GM23248 (cell line): Measurements from ENCODE around the gene TCF7. TPM values are rescaled to one million over a fixed set of nuclear protein-coding genes. Genes with fewer than 3 reads are reported as not detected.

ENCODE experiments used
- DNase-seq: peaks from one replicate; pipeline ENCODE4 v3.0.0-alpha.2; 2015
- H2AFZ ChIP-seq: fragments of 200-600 bp; sonication (generic); 2 replicates; pipeline ENCODE4 v1.6.1; 2016; ENCODE audit warnings: antibody characterized with exemption
- H3F3A ChIP-seq: fragments of 200-600 bp; sonication (generic); 2 replicates; pipeline ENCODE4 v1.6.1; 2016; ENCODE audit warnings: mild to moderate bottlenecking, antibody characterized with exemption, mixed run types; ENCODE audit not compliant: insufficient read depth
- H3K27ac ChIP-seq: fragments of 200-600 bp; sonication (generic); 2 replicates; pipeline ENCODE4 v1.5.1; 2016; ENCODE audit warnings: mild to moderate bottlenecking
- H3K27me3 ChIP-seq: fragments of 200-600 bp; sonication (generic); replicated peaks from 2 replicates; pipeline ENCODE4 v1.6.1; 2016; ENCODE audit warnings: mild to moderate bottlenecking; ENCODE audit not compliant: insufficient read depth
- H3K36me3 ChIP-seq: fragments of 200-600 bp; sonication (generic); 2 replicates; pipeline ENCODE4 v1.6.1; 2016; ENCODE audit warnings: low read depth, mild to moderate bottlenecking
- H3K4me1 ChIP-seq: fragments of 200-600 bp; sonication (generic); 2 replicates; pipeline ENCODE4 v1.6.1; 2016; ENCODE audit warnings: mild to moderate bottlenecking; ENCODE audit not compliant: insufficient read depth
- H3K4me2 ChIP-seq: fragments of 200-600 bp; sonication (generic); one replicate; pipeline ENCODE4 v1.6.1; 2016; ENCODE audit warnings: mild to moderate bottlenecking; ENCODE audit not compliant: unreplicated experiment
- H3K4me3 ChIP-seq: fragments of 200-600 bp; sonication (generic); 2 replicates; pipeline ENCODE4 v1.5.1; 2016; ENCODE audit warnings: mild to moderate bottlenecking
- H3K79me2 ChIP-seq: fragments of 200-600 bp; sonication (generic); 2 replicates; pipeline ENCODE4 v1.6.1; 2016; ENCODE audit warnings: mild to moderate bottlenecking; ENCODE audit not compliant: insufficient read depth
- H3K9ac ChIP-seq: fragments of 200-600 bp; sonication (generic); 2 replicates; pipeline ENCODE4 v1.6.1; 2016; ENCODE audit warnings: mild to moderate bottlenecking
- H3K9me2 ChIP-seq: fragments of 200-600 bp; sonication (generic); 2 replicates; pipeline ENCODE4 v1.6.1; 2016; ENCODE audit warnings: mixed run types, mild to moderate bottlenecking, moderate library complexity; ENCODE audit not compliant: insufficient read depth
- H3K9me3 ChIP-seq: fragments of 200-600 bp; sonication (generic); one replicate; pipeline ENCODE4 v1.6.1; 2017; ENCODE audit warnings: low read depth
- H4K20me1 ChIP-seq: fragments of 200-600 bp; sonication (generic); 2 replicates; pipeline ENCODE4 v1.6.0; 2016; ENCODE audit not compliant: insufficient read depth
- EZH2 ChIP-seq: fragments of 200-600 bp; sonication (generic); IDR thresholded peaks from 2 replicates; pipeline ENCODE4 v1.6.1; 2018; ENCODE audit warnings: antibody characterized with exemption, mild to moderate bottlenecking; ENCODE audit not compliant: insufficient read depth, poor library complexity, severe bottlenecking
- EZH2phosphoT487 ChIP-seq: fragments of 200-600 bp; sonication (generic); IDR thresholded peaks from 2 replicates; pipeline ENCODE4 v1.6.1; 2018; ENCODE audit warnings: antibody characterized with exemption, moderate library complexity, mild to moderate bottlenecking, low read depth; ENCODE audit not compliant: insufficient read depth
- WGBS, 2 experiments: methylation state at CpG; one replicate each; pipeline ENCODE4 v1.1.6; 2015 to 2017; ENCODE audit warnings: low lambda C conversion rate in 2 of 2, low coverage in 1 of 2; ENCODE audit errors: missing lambda C conversion rate in 2 of 2; 5-methylcytosine and 5-hydroxymethylcytosine counted together
- in situ Hi-C: fragments of 300-500 bp; cut with MboI; formaldehyde crosslinking; loops from 2 replicates; pipeline ENCODE4 v1.15.0; 2020
- polyA plus RNA-seq: library from polyadenylated mRNA; unstranded; fragments of >200 nt; fragmentation: Nextera tagmentation; extraction: Ambion mirVana; gene quantifications from 2 replicates; pipeline ENCODE4 v1.2.1, GENCODE V29; 2016
- total RNA-seq: library from RNA; depleted of rRNA; stranded (reverse); fragments of >200 nt; shearing (Covaris generic); gene quantifications from 2 replicates; pipeline ENCODE4 v1.2.3, GENCODE V29; 2014

TCF7 gene
- total and polyA plus RNA-seq, 2 experiments from 2014 or later: 1.4 to 2.7 TPM

GRCh38 chr5:134115806-134116175 is 1.3 kb downstream of the TCF7 start:
- in situ Hi-C loops: no loop called here
- H3K27ac ChIP-seq: no peak overlapping the region
- no peak for DNase-seq
- no peaks in the 10 kb centered on the region for H3K9me3 ChIP-seq
- H3K4me3 ChIP-seq: no peak overlapping the region
- no peak for TF ChIP-seq EZH2
- no peak for TF ChIP-seq EZH2phosphoT487
- peak overlapping the region; percentile 58; the same call in 1 of the 2 replicates for H3K9ac ChIP-seq
- no peaks in the 10 kb centered on the region for H3K79me2 ChIP-seq
- no peaks in the 10 kb centered on the region for H3K36me3 ChIP-seq
- H3F3A ChIP-seq: no peaks in the 10 kb centered on the region
- H2AFZ ChIP-seq: no peak overlapping the region
- H4K20me1 ChIP-seq: no peaks in the 10 kb centered on the region
- no peaks in the 10 kb centered on the region for H3K9me2 ChIP-seq
- no peaks in the 10 kb centered on the region for H3K27me3 ChIP-seq
- 84 to 86% methylated on average over 13 of the region's 13 CpGs for WGBS, 2 experiments
- H3K4me1 ChIP-seq: peaks cover 19% of the 10 kb centered on the region; the same call in 1 of the 2 replicates
- no peak overlapping the region for H3K4me2 ChIP-seq

DNA sequence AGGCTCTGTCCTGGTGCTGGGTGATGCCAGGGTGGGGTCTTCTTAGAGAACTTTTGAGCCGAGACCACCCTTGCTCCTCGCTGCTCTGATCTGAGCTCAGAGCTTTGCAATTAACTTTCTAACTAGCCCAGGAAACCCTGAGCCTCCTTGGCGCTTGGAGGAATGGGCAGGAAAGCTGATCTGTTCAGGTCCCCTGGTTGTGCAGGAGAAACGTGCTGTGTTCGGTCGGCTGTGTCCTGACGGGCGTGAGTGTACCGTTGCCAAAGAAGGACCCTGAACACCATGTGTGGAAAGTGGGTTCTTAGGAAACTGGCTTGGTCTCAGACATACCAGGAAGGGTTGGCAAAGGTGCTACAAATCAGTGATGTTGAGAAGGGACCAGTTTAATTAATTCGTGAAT is 1.8 kb downstream of the TCF7 start:
- H3K9ac ChIP-seq: no peak overlapping the region
- in situ Hi-C loops: no loop called here
- DNase-seq: no peak
- no peaks in the 10 kb centered on the region for H4K20me1 ChIP-seq
- no peaks in the 10 kb centered on the region for H3K9me3 ChIP-seq
- no peak overlapping the region for H3K4me3 ChIP-seq
- WGBS, 2 experiments: 91 to 92% methylated on average over 10 of the region's 10 CpGs
- H3K4me2 ChIP-seq: no peak overlapping the region
- TF ChIP-seq EZH2phosphoT487 (no peak), EZH2 (no peak)
- H3F3A ChIP-seq: no peaks in the 10 kb centered on the region
- peaks cover 19% of the 10 kb centered on the region; the same call in 1 of the 2 replicates for H3K4me1 ChIP-seq
- no peak overlapping the region for H3K27ac ChIP-seq
- H3K79me2 ChIP-seq: no peaks in the 10 kb centered on the region
- H2AFZ ChIP-seq: no peak overlapping the region
- no peaks in the 10 kb centered on the region for H3K36me3 ChIP-seq
- H3K9me2 ChIP-seq: no peaks in the 10 kb centered on the region
- H3K27me3 ChIP-seq: no peaks in the 10 kb centered on the region

DNA sequence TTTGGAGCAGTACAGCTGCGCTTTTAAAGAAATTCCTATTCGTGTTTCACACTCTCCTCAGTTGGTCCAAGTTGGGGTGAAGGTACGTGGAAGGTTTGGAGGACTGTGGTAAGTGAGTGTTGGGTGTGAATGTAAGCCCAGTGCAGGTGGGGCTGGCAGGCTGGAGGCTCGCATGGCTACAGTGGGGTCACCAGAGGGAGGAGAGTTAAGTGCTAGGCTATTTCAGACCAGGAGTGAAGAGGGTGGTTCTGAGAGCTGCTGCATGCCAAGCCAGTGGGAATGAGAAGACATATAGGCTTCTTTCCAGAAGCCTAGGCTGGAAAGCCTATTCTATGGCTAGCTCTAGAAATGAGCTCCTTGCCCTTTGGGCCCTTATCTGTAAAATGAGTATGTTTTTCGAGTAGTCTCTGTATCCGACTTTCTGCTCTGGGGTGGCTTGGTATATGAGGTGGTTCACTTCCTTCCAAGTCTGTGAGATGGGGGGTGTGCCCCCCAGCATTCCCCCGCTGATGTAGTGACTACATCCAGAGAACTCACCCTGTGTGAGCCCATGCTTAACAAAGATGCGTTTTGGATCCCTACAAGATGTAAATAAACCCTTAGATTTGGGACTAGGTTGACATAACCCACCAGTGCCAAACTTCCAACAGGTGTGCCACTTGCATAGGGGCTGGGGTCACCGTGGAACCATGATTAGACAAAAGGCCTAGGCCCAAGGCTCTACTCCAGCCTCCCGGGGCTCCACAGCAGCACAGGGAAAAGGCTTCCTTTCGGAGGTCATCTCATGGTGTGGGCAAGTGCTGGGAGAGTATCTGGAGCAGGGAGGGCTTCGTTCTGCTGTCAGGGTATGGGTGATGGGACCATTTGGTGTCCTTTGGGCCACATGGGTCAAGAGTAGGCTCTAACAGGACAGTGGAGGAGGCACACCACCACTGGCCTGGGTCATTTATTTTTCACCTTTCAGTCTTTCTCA is 2.6 kb downstream of the TCF7 start:
- no peaks in the 10 kb centered on the region for H4K20me1 ChIP-seq
- H3K4me2 ChIP-seq: no peak overlapping the region
- H3K27me3 ChIP-seq: no peaks in the 10 kb centered on the region
- no peak for DNase-seq
- H3F3A ChIP-seq: no peaks in the 10 kb centered on the region
- no peaks in the 10 kb centered on the region for H3K9me2 ChIP-seq
- no peaks in the 10 kb centered on the region for H3K79me2 ChIP-seq
- H3K36me3 ChIP-seq: no peaks in the 10 kb centered on the region
- H2AFZ ChIP-seq: no peak overlapping the region
- no peaks in the 10 kb centered on the region for H3K9me3 ChIP-seq
- H3K4me1 ChIP-seq: peaks cover 12% of the 10 kb centered on the region; the same call in 1 of the 2 replicates
- in situ Hi-C loops: no loop called here
- H3K27ac ChIP-seq: no peak overlapping the region
- H3K4me3 ChIP-seq: no peak overlapping the region
- 96 to 97% methylated on average over 12 of the region's 12 CpGs for WGBS, 2 experiments
- H3K9ac ChIP-seq: no peak overlapping the region
- TF ChIP-seq EZH2 (no peak), EZH2phosphoT487 (no peak)

DNA sequence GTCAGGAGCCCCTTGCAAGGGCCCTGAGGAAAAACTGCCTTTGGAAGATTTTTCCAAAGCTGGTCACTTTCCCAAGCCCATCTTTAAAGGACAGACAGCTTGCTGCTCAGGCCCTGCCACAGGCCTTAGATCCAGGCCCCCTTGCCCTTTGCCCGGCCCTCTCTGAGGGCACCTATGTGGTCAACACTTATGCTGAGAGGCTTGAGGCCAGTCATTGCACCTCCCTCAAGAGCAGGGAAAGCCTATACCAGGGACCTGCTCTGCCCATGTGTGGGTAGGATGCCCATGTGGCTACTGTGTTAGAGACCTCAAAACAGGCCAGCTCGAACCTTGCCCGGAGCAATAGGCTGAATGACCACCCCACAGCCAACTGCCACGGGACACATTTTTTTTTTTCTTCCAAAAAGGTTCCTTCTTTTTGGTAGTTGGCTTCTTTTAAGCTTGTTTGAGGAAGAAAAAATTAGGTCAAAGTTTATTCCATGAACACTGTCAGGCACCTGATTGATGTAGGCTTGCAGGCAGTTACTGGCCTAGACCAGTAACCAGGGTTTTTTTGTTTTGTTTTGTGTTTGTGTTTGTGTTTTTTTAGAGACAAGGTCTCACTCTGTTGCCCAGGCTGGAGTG is 3.8 kb downstream of the TCF7 start:
- H3K4me2 ChIP-seq: no peak overlapping the region
- DNase-seq: no peak
- H3K9me3 ChIP-seq: no peaks in the 10 kb centered on the region
- no peaks in the 10 kb centered on the region for H3K36me3 ChIP-seq
- no peaks in the 10 kb centered on the region for H3K79me2 ChIP-seq
- H3F3A ChIP-seq: no peaks in the 10 kb centered on the region
- no peak overlapping the region for H3K9ac ChIP-seq
- no peak overlapping the region for H3K27ac ChIP-seq
- TF ChIP-seq EZH2phosphoT487 (no peak), EZH2 (no peak)
- H3K27me3 ChIP-seq: no peaks in the 10 kb centered on the region
- H4K20me1 ChIP-seq: no peaks in the 10 kb centered on the region
- 0 out of 2 replicates have a peak, but pooled peaks cover 5% of the 10 kb centered on the region for H3K4me1 ChIP-seq
- 84 to 88% methylated on average over 4 of the region's 4 CpGs for WGBS, 2 experiments
- no peak overlapping the region for H3K4me3 ChIP-seq
- H2AFZ ChIP-seq: no peak overlapping the region
- H3K9me2 ChIP-seq: no peaks in the 10 kb centered on the region
- in situ Hi-C loops: no loop called here
